NCI-H345 (cell line): ENCODE results near the gene MPND.

Experiments used
- DNase-seq: peaks from one replicate; lab custom pipeline; 2025; lab: John Stamatoyannopoulos, UW

Gene MPND

GRCh38 chr19:4379383-4380253, 36.3 kb downstream of the MPND start:
- DNase-seq: peak; percentile 59

GRCh38 chr19:4380254-4380727, 36.9 kb downstream of the MPND start:
- DNase-seq: no peak

DNA sequence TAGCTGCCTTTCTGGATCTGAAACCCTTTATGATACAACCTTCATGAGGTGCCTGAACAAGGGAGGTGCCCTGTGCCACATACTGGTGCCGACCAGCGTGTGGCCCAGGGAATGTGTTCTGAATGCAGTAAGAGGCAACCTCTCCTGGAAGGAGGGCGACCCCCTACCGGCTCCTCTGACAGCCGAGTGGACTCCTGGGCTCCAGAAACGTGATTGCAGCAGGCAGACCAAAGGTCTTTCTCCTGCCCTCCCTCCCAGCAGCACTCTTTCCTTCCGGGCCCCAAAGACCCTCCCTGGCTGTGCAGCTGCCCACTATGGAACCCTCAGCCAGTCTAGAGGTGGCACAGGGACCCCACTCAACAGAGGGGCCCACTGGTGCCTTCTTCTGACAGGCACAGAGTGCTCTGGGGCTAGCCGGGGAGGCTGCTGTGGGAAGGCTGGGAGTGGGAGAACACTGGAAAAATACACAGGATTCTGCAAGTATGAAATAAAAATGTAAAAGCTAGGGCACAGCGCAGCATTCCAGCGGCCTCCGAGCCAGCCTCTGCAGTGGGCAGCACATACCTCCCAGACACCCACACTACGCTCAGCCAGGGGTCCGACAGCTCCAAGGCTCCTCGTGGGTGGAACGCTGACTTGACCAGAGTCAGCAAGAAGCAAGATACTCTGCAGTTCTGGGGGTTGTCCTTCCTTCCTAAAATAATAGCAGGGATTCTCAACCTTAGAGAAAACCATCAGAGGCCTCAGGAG, 42.1 kb downstream of the MPND start:
- DNase-seq: no peak

GRCh38 chr19:4386041-4386782, 42.9 kb downstream of the MPND start:
- DNase-seq: no peak

- DNase-seq: no peak
Measured at GRCh38 chr19:4388337-4389063, 45.1 kb downstream of the MPND start.

- DNase-seq: no peak
Measured at GRCh38 chr19:4389064-4389375, 45.7 kb downstream of the MPND start.

GRCh38 chr19:4389511-4390016, 46.2 kb downstream of the MPND start:
- no peak for DNase-seq

- no peak for DNase-seq
Measured at GRCh38 chr19:4390017-4390566, 46.7 kb downstream of the MPND start.

DNA sequence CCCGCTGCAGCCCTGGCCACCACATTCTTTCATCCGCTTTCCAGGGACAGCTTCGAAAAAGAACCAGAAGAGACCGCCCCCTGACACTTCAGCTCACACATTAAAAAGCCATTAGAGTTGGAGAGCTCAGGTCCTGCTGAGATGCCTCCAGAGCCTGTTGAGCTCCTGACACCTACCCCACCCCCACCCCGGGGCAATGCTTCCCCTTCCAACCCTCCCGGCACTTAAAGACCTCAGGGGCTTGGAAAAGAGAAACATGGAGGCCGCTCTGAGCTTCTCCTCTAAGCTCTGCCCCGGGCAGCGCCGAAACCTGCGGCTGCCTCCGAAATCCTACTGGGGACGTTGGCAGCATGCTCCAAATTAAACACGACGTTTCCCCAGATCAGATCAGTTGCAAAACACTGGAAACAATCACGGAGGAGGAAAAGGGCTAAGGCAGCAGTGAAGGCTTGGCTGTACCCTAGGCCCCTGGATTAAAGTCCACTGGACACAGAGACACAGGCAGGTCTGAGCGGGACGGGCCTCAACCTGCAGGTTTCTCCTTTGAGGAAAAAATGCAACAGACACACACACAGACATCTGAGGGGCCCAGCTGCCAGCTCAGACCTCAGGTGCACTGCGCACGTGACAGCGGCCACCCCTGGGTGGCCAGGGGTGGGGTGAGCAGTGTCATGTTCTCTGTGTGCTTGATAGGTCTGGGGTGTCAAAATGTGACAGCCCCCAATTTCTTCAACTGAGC, 47.4 kb downstream of the MPND start:
- peak; percentile 7 for DNase-seq

DNA sequence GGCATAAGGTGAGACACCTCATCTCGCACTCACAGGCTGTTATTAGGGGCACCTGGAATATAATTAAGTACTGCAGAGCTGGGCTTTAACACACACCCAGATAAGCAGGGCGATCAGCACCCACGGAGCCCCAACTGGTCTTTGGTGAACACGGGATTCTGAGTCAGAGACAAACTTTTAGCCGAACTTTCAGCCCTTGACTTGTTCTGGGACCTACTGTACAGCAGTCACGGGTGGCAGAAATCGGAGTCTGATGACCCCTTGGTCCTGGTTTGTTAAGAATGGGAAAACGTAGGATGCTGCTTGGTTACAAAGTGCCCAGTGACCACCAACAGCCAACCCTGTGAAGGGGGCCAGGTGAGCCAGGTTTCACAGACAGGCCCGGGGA, 47.9 kb downstream of the MPND start:
- DNase-seq: no peak

- DNase-seq: no peak
Measured at GRCh38 chr19:4391701-4392483, 48.5 kb downstream of the MPND start.

DNA sequence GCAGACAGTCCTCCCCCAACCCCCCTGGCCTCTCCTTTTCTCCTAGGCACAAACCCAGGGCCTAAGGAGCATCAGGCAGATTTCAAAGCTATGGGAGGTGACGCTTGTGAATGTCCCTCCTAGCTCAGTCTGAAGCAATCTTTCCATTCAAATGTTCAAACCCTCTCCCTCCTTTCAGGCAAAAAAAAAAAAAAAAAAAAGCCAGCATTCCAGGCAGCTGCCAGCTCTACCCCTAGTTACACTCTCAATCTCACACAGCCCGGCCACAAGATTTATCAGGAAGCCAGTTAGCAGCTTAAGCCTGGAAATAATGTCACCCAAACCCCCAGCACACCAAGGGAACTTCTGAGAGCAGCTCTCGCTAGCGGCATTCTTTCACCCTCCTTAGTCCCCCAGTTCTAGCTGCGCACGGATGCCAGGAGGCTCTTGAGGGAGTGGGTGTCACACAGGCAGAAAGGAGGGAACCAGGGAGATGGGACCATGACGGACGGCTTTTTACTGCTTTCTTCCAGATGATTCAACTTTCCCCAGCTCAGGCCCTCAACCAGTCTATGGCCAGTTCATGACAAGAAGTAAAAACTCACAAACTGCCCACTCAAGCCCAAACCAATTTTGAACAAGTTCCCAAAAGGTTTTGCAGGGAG, 50.7 kb downstream of the MPND start:
- no peak for DNase-seq

DNA sequence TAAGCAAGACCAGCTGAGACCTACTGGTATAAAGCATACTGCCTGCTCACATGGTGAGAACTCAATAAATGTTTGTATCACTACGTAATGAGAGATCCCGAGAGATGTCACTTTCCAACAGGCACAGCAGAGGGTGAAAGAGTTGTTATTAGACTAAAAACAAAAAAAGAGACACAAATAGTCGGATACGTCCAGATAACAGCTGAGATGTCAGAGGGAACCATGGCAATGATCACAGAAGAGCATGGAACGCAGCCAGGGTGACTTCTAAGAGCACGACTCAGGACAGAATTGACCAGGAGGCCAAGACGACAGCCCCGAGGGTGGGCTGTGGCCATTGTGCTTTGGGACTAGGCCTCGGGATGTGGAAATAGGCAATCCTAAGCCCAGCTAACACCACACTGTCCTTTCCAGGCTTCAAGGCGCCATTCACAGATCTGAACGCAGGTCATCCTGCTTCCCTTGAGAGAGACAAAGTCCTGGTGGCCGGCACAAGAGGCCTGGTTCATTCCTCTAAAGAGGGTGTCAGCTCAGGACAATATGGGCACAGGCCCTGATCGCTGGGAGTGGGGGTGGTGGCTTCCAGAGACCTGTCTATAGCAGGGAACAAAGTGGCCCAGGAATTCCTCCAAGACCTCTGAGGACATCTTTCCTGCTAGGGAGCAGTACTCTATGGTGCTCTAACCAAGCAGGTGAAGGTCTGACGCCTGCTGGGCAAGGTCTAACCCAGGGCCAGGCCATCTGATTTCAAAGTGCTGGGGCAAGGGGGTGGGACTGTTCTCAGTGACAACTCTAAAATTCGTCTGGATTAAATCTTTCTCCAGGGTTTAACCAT, 53.8 kb downstream of the MPND start:
- DNase-seq: no peak

- peak; percentile 26 for DNase-seq
Measured at GRCh38 chr19:4399812-4400134, 56.4 kb downstream of the MPND start.

DNA sequence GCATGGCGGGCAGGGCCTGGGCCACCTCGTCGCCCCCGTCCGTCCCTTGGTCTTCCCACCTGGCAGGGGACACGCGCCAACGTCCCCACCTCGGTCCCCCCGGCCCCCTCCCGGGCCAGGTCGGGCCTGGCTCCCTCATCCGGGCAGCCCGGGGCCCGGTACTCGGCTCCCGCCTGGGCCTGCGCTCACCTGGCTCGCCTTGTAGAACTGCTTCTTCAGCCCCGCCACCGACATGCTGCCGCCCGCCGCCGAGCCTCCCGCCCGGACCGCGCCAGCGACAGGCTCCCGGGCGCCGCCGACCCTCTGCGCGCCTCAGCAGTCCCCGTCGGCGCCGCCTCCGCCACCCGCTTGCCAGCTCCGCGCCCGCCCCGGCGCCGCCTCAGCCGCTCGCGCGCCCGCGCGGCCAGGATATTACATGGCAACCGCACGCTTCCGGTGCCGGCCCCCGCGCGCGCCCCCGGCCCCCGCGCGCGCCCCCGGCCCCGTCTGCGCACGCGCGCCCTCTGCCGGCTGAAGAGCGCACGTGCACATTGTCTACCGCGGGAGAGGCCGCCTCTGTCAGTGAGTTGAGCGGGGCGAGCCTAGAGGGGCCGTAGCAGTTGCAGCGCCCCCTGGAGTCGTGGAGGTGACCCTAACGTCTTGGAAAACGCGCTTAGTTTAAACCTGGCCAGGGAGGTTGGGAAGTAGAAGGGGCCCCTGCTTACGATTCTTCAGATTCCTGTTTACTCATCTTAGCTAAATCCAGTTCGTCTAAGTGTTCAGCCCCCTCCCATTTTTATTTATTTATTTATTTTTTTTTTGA, 57.0 kb downstream of the MPND start, which contains the start of gene SH3GL1:
Gene SH3GL1, minus strand, starts transcription at position 413 of the 802 bp plus-strand sequence. Its CDS starts 179 bp downstream, at position 234.
- DNase-seq: peak; percentile 93

DNA sequence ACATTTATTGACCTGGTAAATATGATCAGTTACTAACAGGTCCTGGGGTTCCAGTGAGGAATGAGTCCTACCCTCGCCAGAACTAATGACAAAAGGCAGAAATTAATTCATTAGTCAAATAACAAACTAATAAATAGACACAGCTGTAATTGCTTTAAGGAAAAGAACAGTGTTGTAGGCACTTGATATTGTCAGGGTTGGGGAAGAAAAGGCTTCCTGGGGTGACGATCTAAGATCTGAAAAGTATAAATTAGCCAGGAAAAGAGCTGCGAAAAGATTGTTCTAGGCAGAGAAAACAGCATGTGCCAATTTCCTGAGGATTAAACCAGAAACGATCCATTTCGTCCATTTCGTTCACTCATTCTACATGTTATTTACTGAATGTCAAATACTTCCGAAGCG, 58.4 kb downstream of the MPND start:
- DNase-seq: no peak

DNA sequence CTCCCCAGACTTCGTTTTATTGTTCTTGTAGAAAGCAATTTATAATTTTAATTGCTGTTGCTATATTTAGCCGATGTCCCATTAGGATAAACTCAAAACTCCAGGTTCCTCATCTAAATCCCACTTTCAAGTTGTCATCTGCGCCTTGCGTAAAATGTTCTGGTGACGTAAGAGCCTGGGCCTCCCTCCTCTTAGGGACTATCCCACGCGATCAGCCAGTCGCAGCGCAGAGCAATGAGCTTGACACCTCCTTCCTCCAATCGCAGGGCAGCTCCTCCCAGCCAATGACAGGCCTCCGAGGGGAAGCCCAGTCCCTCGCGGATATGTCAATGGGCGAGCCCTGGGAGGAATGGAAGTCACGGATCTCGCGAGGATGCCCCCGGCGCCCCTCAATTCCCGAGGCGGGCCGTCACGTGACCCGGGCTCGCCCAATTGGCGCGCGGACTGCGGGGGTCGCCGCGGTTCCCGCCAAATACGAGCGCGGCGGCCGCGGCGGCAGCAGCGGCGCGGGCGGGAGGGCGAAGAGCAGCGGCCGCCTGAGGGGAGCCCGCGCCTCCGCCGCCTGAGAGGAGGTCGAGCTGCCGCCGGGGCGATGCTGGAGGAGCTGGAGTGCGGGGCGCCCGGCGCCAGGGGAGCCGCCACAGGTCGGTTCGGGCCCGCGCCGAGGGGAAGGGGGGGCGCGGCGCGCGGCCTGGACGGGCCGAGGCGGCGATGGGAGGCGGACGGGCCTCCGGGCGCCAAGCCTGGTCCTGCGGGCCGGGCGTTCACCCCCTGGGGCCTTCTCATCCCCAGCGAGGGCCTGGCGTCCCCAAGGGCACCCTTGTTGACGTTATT, 59.0 kb downstream of the MPND start, which contains the start of gene CHAF1A:
Gene CHAF1A, plus strand, starts transcription at position 470 of the 834 bp plus-strand sequence. Its CDS starts 123 bp downstream, at position 593.
- DNase-seq: peak; percentile 100
